Brain microvascular endothelial cell (primary cell): ENCODE measurements around the gene OR5H15.

Source experiments
- DNase-seq: peaks from one replicate; pipeline ENCODE4 v3.0.0-alpha.2; 2020
- H3K27ac ChIP-seq: fragments of 250-450 bp; sonication (Bioruptor Pico); 2 replicates; pipeline ENCODE4 v1.5.1; 2020; ENCODE audit warnings: mild to moderate bottlenecking, moderate library complexity
- H3K27me3 ChIP-seq: fragments of 250-450 bp; sonication (Bioruptor Pico); replicated peaks from 2 replicates; pipeline ENCODE4 v1.5.1; 2020; ENCODE audit warnings: mild to moderate bottlenecking
- H3K36me3 ChIP-seq: fragments of 250-450 bp; sonication (Bioruptor Pico); replicated peaks from 2 replicates; pipeline ENCODE4 v1.5.1; 2020; ENCODE audit warnings: mild to moderate bottlenecking
- H3K4me3 ChIP-seq: 2 replicates; pipeline ENCODE4 v1.5.1; 2011; ENCODE audit warnings: low read depth, mild to moderate bottlenecking, control low read depth, low read length, moderate library complexity
- CTCF ChIP-seq: IDR thresholded peaks from 2 replicates; pipeline ENCODE4 v1.5.1; 2011; ENCODE audit warnings: low read depth, mild to moderate bottlenecking, moderate library complexity, low read length, control low read depth, inconsistent platforms; ENCODE audit errors: missing control alignments
- in situ Hi-C: cut with HindIII; loops from 2 replicates; pipeline ENCODE4 v1.10.0; 2017; ENCODE audit warnings: low sequenced_read_pairs, low pct_ligation_motif_present

The OR5H15 gene

GRCh38 chr3:98213276-98213675 is 46.8 kb downstream of the OR5H15 start:
- H3K27me3 ChIP-seq, result no peaks in the 10 kb centered on the region
- H3K4me3 ChIP-seq, result no peak overlapping the region
- TF ChIP-seq CTCF, result no peak
- H3K27ac ChIP-seq, result no peak overlapping the region
- no peak for DNase-seq
- in situ Hi-C loops, result no loop called here
- H3K36me3 ChIP-seq, result no peaks in the 10 kb centered on the region

- no peak overlapping the region for H3K4me3 ChIP-seq
- no peak for TF ChIP-seq CTCF
- no peaks in the 10 kb centered on the region for H3K36me3 ChIP-seq
- H3K27ac ChIP-seq, result no peak overlapping the region
- DNase-seq, result no peak
- in situ Hi-C loops, result no loop called here
- H3K27me3 ChIP-seq, result no peaks in the 10 kb centered on the region
Measured at GRCh38 chr3:98215051-98215450, 48.6 kb downstream of the OR5H15 start.
